ENCODE results near the gene HRK.

HRK gene

GRCh38 chr12:116818341-116818856, 62.8 kb downstream of the HRK start:
- no peak for TF ChIP-seq CTCF (IDR thresholded peaks at IDR 0.05)

- TF ChIP-seq CTCF (IDR thresholded peaks at IDR 0.05) = no peak
These were observed 67.8 kb downstream of the HRK start for GRCh38 chr12:116813271-116814041.

- no peak for TF ChIP-seq CTCF (IDR thresholded peaks at IDR 0.05)
These were observed 69.0 kb downstream of the HRK start for GRCh38 chr12:116812238-116812637.

DNA sequence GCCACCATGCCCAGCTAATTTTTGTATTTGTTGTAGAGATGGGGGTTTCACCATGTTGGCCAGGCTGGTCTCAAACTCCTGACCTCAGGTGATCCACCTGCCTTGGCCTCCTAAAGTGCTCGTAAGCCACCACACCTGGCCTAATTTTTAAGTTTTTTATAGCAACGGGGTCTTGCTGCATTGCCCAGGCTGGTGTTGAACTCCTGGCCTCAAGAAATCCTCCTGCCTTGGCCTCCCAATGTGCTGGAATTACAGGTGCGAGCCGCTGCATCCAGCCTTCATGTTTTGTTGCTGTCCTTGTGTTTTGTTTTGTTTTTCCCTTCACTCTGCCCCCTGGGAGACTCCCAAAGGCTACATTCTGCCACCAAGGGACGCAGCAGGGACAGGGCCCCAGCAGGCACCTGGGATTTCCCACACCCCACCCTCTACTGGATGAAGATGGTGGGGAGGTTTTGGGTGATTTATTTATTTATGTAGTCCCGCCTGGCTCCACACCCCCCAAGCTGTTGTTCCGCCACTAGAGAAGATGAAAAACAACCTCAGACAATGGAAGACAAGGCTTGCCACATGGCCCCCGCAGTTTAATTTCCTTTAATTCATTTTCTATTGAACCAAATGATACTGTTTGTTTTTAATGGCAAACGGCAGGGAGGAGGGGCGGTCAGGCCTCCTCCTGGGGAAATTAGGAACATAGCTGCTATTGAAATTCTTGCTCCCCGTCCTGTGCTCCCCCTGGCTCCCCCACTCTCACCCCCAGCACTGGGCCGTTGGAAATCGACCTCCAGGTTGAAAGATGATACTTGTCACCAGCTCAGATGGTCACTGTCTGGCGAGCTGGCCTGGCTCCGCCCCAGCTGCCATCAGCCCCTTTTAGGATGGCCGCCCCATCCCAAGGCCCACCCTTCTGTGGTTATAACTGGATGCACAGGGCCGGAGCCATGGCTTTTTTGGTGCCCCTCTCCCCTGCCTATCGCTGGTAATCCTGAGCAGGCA, 72.8 kb downstream of the HRK start:
- TF ChIP-seq CTCF (IDR thresholded peaks at IDR 0.05) = no peak

DNA sequence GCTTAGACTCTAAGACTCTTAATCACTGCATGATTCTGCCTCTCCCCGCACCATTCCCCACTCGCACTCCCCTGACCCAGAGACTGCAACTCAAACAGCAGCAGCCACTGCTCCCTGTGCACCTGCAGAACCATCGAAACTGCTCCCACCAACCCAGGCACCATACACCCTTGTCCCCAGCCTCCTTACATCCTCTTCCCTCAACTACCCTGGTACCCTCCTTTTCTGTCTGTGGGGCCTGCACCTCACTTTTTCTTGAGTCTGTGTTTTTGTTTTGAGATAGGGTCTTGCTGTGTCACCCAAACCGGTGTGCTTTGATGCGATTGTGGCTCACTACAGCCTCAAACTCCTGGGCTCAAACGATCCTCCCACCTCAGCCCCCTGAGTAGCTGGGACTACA, 73.7 kb downstream of the HRK start:
- no peak for TF ChIP-seq CTCF (IDR thresholded peaks at IDR 0.05)

DNA sequence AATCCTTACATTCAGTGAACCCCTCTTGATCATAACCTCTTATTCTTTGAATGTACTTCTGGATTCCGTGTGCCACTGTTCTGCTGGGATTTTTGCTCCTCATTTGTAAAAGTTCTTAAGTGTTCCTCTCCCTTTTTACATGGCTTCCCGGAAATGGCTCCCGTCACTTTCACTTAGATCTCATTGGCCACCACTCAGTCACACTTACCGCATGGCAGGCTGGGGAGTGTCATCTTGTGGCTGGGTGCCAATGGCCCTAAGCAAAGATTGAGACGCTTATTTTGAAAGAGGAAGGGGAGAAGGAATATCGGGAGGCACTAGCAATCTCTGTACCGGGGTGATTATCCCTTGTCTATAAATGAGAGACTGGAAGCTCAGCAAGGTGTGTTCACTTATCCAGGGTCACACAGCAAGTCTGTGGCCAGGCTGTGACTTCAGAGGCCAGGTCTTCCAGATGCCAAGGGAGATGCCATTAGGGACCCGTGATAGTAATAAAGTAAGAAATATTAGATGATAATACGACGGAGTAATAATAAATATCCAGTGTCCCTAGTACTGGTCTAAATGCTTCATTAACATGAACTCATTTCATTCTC, 74.3 kb downstream of the HRK start:
- TF ChIP-seq CTCF (IDR thresholded peaks at IDR 0.05) = no peak
